SK-N-SH (cell line): ENCODE results near the gene DDX41. TPM values are rescaled to one million over a fixed set of nuclear protein-coding genes. Genes with fewer than 3 reads are reported as not detected.

ENCODE experiments used
- CTCF ChIA-PET: fragments of 300-600, 350-600 bp; formaldehyde crosslinking; extraction: SDS; loops from one replicate; lab custom pipeline; 2021; lab: Yijun Ruan, JAX
- POLR2A ChIA-PET: fragments of 350-600 bp; sonication (Branson Sonifier 250); formaldehyde crosslinking; extraction: SDS; loops from one replicate; lab custom pipeline; 2020; ENCODE audit warnings: antibody characterized with exemption, inconsistent platforms; lab: Yijun Ruan, JAX
- DNase-seq: peaks from one replicate; pipeline ENCODE4 v3.0.0; 2012
- H2AFZ ChIP-seq: fragments of 200-600 bp; sonication (generic); 2 replicates; pipeline ENCODE4 v1.8.1; 2016; ENCODE audit warnings: antibody characterized with exemption, mild to moderate bottlenecking, low read depth
- H3F3A ChIP-seq: fragments of 200-600 bp; sonication (generic); replicated peaks from 2 replicates; pipeline ENCODE3; 2016; ENCODE audit warnings: antibody characterized with exemption, mild to moderate bottlenecking; ENCODE audit not compliant: insufficient read depth
- H3K27ac ChIP-seq, 2 experiments: fragments of 200-500 bp in 1 of 2; fragments of 200-600 bp in 1 of 2; sonication (Bioruptor generic) in 1 of 2; sonication (generic), shearing (Covaris generic) in 1 of 2; 2 replicates each; pipeline versions ENCODE4 v1.5.1 to v1.6.1; 2014 to 2016; ENCODE audit warnings: low read depth in 2 of 2, inconsistent platforms in 1 of 2, low read length in 1 of 2, mild to moderate bottlenecking in 1 of 2, mixed read lengths in 1 of 2
- H3K27me3 ChIP-seq: fragments of 200-600 bp; sonication (generic), shearing (Covaris generic); 2 replicates; pipeline ENCODE4 v1.6.1; 2016; ENCODE audit warnings: mixed run types; ENCODE audit not compliant: insufficient read depth
- H3K36me3 ChIP-seq, 2 experiments: fragments of 200-500 bp in 1 of 2; fragments of 200-600 bp in 1 of 2; sonication (Bioruptor generic) in 1 of 2; sonication (generic) in 1 of 2; replicated peaks in 1 of 2; 2 replicates each; pipeline versions ENCODE3 to v1.5.1; 2014 to 2016; ENCODE audit warnings: low read length in 1 of 2, mild to moderate bottlenecking in 1 of 2; ENCODE audit not compliant: insufficient read depth in 2 of 2, control insufficient read depth in 1 of 2
- H3K4me1 ChIP-seq, 2 experiments: fragments of 200-500 bp in 1 of 2; fragments of 200-600 bp in 1 of 2; sonication (Bioruptor generic) in 1 of 2; sonication (generic), shearing (Covaris generic) in 1 of 2; 2 replicates each; pipeline versions ENCODE4 v1.5.1 to v1.6.1; 2014 to 2016; ENCODE audit warnings: low read depth in 1 of 2, low read length in 1 of 2, mixed run types in 1 of 2; ENCODE audit not compliant: insufficient read depth in 2 of 2, control insufficient read depth in 1 of 2
- H3K4me2 ChIP-seq: fragments of 200-600 bp; sonication (generic), shearing (Covaris generic); 2 replicates; pipeline ENCODE4 v1.6.1; 2017; ENCODE audit warnings: mixed run types
- H3K4me3 ChIP-seq, 2 experiments: fragments of 200-500 bp in 1 of 2; fragments of 200-600 bp in 1 of 2; sonication (Bioruptor generic) in 1 of 2; sonication (generic), shearing (Covaris generic) in 1 of 2; 2 replicates each; pipeline versions ENCODE4 v1.5.1 to v1.8.1; 2014 to 2016; ENCODE audit warnings: low read depth in 2 of 2, inconsistent platforms in 1 of 2, low read length in 1 of 2, mild to moderate bottlenecking in 1 of 2, mixed read lengths in 1 of 2, moderate library complexity in 1 of 2
- H3K79me2 ChIP-seq: fragments of 200-600 bp; sonication (generic); 2 replicates; pipeline ENCODE4 v1.8.1; 2017; ENCODE audit warnings: mild to moderate bottlenecking; ENCODE audit not compliant: insufficient read depth
- H3K9ac ChIP-seq: fragments of 200-600 bp; sonication (generic); 2 replicates; pipeline ENCODE4 v1.6.1; 2017; ENCODE audit warnings: mixed run types
- H3K9me2 ChIP-seq: fragments of 200-600 bp; sonication (generic); 2 replicates; pipeline ENCODE4 v1.6.1; 2017; ENCODE audit warnings: mixed run types
- H3K9me3 ChIP-seq: fragments of 200-600 bp; sonication (generic); 2 replicates; pipeline ENCODE4 v1.6.1; 2017; ENCODE audit warnings: mixed run types, mild to moderate bottlenecking, moderate library complexity
- H4K20me1 ChIP-seq: fragments of 200-600 bp; sonication (generic); 2 replicates; pipeline ENCODE4 v1.6.1; 2017; ENCODE audit warnings: mild to moderate bottlenecking, mixed run types; ENCODE audit not compliant: insufficient read depth
- ELF1 ChIP-seq: IDR thresholded peaks from 2 replicates; pipeline ENCODE4 v1.4.0; 2012
- EP300 ChIP-seq, 2 experiments: IDR thresholded peaks; 2 replicates each; pipeline versions ENCODE4 v1.4.0 to v1.6.1; 2012; ENCODE audit warnings: borderline replicate concordance in 1 of 2, low read depth in 1 of 2, low read length in 1 of 2
- EZH2phosphoT487 ChIP-seq: fragments of 200-600 bp; sonication (generic); IDR thresholded peaks from 2 replicates; pipeline ENCODE4 v1.6.1; 2017; ENCODE audit warnings: low read depth, mixed run types, mild to moderate bottlenecking, antibody characterized with exemption, moderate library complexity, borderline replicate concordance
- FOSL2 ChIP-seq: IDR thresholded peaks from 2 replicates; pipeline ENCODE4 v1.4.0; 2012; ENCODE audit warnings: low read depth, mild to moderate bottlenecking, moderate library complexity, borderline replicate concordance
- FOXJ3 ChIP-seq: sonication (generic); formaldehyde crosslinking; IDR thresholded peaks from 2 replicates; pipeline ENCODE4 v1.5.1; 2020; ENCODE audit warnings: mild to moderate bottlenecking, missing genetic modification reagents
- GABPA ChIP-seq: IDR thresholded peaks from 2 replicates; pipeline ENCODE4 v1.4.0; 2012; ENCODE audit warnings: low read depth, mild to moderate bottlenecking
- GATA2 ChIP-seq: sonication (generic); formaldehyde crosslinking; IDR thresholded peaks from 2 replicates; pipeline ENCODE4 v1.5.0; 2020; ENCODE audit warnings: mild to moderate bottlenecking, missing genetic modification reagents
- JUND ChIP-seq: IDR thresholded peaks from 2 replicates; pipeline ENCODE4 v1.4.0; 2012
- MXI1 ChIP-seq: IDR thresholded peaks from 2 replicates; pipeline ENCODE4 v1.6.1; 2012; ENCODE audit warnings: mild to moderate bottlenecking, low read depth, low read length, improper control_type of control experiment
- NRF1 ChIP-seq: IDR thresholded peaks from 2 replicates; pipeline ENCODE4 v1.6.1; 2012; ENCODE audit warnings: low read depth, mild to moderate bottlenecking, low read length
- RAD21 ChIP-seq: IDR thresholded peaks from 2 replicates; pipeline ENCODE4 v1.6.1; 2012; ENCODE audit warnings: mild to moderate bottlenecking, low read length
- RXRA ChIP-seq: IDR thresholded peaks from 2 replicates; pipeline ENCODE4 v1.4.0; 2012; ENCODE audit warnings: low read depth, mild to moderate bottlenecking, borderline replicate concordance
- SMC3 ChIP-seq: IDR thresholded peaks from 2 replicates; pipeline ENCODE4 v1.6.1; 2012; ENCODE audit warnings: low read depth, low read length, improper control_type of control experiment
- WGBS: methylation state at CpG from one replicate; pipeline ENCODE4 v1.1.6; 2017; ENCODE audit warnings: low lambda C conversion rate; 5-methylcytosine and 5-hydroxymethylcytosine counted together
- polyA plus RNA-seq, 3 experiments: library from polyadenylated mRNA; depleted of rRNA; stranded (reverse); fragments of >200 nt; gene quantifications; 2 replicates each; pipeline ENCODE4 v1.2.3, GENCODE V29; 2012
- TF ChIP-seq, protein P1 (sequence below): IDR thresholded peaks from 2 replicates; pipeline ENCODE4; 2012
- TF ChIP-seq, protein P2 (sequence below): IDR thresholded peaks from 2 replicates; pipeline ENCODE4 v1.4.0; 2012; ENCODE audit warnings: low read depth, borderline replicate concordance
- TF ChIP-seq, protein P3 (sequence below): IDR thresholded peaks from 2 replicates; pipeline ENCODE4 v1.4.0; 2012; ENCODE audit warnings: low read depth
- TF ChIP-seq, protein P4 (sequence below): fragments of 200-600 bp; sonication (generic); IDR thresholded peaks from 2 replicates; pipeline ENCODE4 v1.6.1; 2017; ENCODE audit warnings: antibody characterized with exemption, mild to moderate bottlenecking, moderate library complexity

The DDX41 gene
- polyA plus RNA-seq, 1 of the 3 experiments (the other 2 are of a cell fraction): 176 TPM

DNA sequence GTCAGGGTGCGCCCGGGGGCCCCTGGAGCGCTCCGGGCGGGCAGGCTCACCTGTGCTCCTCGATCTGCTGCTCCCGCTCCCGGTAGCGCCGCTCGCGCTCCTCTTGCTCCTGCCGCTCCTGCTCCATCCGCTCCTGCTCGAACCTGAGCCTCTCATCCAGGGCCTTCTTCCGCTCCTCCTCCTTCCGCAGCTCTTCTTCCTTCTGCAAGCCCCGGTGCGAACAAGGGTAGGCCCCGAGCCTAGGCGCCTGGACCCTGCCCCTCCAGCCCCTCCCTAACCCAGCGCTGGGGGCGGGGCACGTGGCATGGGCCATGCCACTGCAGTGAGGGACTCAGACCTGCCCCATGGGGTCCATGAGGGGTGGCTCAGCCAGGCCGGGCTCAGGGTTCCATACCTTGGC, 49.9 kb downstream of the DDX41 start:
- ChIA-PET POLR2A (interaction anchor here (0.7 kb wide), 1 partner anchor 13 kb away, joined by 3 read pairs; no protein-coding TSS in a partner anchor), CTCF (interaction anchor here (0.7 to 1.7 kb wide), 4 partner anchors 9 to 63 kb away, joined by 3 to 9 read pairs (median 6); no protein-coding TSS in a partner anchor)
- H3K4me3 ChIP-seq: no peak overlapping the region
- no peak overlapping the region for H2AFZ ChIP-seq
- H3K9me3 ChIP-seq: no peaks in the 10 kb centered on the region
- peaks cover 61% of the 10 kb centered on the region for H3K79me2 ChIP-seq
- 99% methylated on average over 24 of the region's 25 CpGs for WGBS
- H3F3A ChIP-seq: peaks cover 25% of the 10 kb centered on the region
- H3K27me3 ChIP-seq: no peaks in the 10 kb centered on the region
- H3K27ac ChIP-seq: no peak overlapping the region
- peaks cover 55% of the 10 kb centered on the region for H4K20me1 ChIP-seq
- H3K4me2 ChIP-seq: no peak overlapping the region
- no peak overlapping the region for H3K9ac ChIP-seq
- no peak for TF ChIP-seq RXRA
- no peak for TF ChIP-seq JUND
- no peak for TF ChIP-seq FOSL2
- no peak for TF ChIP-seq GABPA
- no peak for TF ChIP-seq ELF1
- TF ChIP-seq, protein P1, sequence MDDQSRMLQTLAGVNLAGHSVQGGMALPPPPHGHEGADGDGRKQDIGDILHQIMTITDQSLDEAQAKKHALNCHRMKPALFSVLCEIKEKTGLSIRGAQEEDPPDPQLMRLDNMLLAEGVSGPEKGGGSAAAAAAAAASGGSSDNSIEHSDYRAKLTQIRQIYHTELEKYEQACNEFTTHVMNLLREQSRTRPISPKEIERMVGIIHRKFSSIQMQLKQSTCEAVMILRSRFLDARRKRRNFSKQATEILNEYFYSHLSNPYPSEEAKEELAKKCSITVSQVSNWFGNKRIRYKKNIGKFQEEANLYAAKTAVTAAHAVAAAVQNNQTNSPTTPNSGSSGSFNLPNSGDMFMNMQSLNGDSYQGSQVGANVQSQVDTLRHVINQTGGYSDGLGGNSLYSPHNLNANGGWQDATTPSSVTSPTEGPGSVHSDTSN: no peak
- TF ChIP-seq, protein P2, sequence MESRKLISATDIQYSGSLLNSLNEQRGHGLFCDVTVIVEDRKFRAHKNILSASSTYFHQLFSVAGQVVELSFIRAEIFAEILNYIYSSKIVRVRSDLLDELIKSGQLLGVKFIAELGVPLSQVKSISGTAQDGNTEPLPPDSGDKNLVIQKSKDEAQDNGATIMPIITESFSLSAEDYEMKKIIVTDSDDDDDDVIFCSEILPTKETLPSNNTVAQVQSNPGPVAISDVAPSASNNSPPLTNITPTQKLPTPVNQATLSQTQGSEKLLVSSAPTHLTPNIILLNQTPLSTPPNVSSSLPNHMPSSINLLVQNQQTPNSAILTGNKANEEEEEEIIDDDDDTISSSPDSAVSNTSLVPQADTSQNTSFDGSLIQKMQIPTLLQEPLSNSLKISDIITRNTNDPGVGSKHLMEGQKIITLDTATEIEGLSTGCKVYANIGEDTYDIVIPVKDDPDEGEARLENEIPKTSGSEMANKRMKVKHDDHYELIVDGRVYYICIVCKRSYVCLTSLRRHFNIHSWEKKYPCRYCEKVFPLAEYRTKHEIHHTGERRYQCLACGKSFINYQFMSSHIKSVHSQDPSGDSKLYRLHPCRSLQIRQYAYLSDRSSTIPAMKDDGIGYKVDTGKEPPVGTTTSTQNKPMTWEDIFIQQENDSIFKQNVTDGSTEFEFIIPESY: no peak
- no peak for TF ChIP-seq EZH2phosphoT487
- no peak for TF ChIP-seq EP300 (IDR thresholded peaks at IDR 0.05; ENCODE audit: borderline replicate concordance in 1 of 2, low read depth in 1 of 2, low read length in 1 of 2)
- no peak for TF ChIP-seq FOXJ3 (CRISPR knock-in tag)
- TF ChIP-seq, protein P3, sequence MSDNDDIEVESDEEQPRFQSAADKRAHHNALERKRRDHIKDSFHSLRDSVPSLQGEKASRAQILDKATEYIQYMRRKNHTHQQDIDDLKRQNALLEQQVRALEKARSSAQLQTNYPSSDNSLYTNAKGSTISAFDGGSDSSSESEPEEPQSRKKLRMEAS: no peak
- TF ChIP-seq SMC3: no peak
- TF ChIP-seq MXI1: no peak
- TF ChIP-seq GATA2 (CRISPR knock-in tag): no peak
- TF ChIP-seq, protein P4, sequence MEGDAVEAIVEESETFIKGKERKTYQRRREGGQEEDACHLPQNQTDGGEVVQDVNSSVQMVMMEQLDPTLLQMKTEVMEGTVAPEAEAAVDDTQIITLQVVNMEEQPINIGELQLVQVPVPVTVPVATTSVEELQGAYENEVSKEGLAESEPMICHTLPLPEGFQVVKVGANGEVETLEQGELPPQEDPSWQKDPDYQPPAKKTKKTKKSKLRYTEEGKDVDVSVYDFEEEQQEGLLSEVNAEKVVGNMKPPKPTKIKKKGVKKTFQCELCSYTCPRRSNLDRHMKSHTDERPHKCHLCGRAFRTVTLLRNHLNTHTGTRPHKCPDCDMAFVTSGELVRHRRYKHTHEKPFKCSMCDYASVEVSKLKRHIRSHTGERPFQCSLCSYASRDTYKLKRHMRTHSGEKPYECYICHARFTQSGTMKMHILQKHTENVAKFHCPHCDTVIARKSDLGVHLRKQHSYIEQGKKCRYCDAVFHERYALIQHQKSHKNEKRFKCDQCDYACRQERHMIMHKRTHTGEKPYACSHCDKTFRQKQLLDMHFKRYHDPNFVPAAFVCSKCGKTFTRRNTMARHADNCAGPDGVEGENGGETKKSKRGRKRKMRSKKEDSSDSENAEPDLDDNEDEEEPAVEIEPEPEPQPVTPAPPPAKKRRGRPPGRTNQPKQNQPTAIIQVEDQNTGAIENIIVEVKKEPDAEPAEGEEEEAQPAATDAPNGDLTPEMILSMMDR: no peak
- TF ChIP-seq NRF1: no peak
- TF ChIP-seq RAD21: no peak
- no peaks in the 10 kb centered on the region for H3K9me2 ChIP-seq
- H3K36me3 ChIP-seq: peaks cover 47 to 65% of the 10 kb centered on the region in 2 experiments
- no peak for DNase-seq
- H3K4me1 ChIP-seq: peaks cover 31 to 33% of the 10 kb centered on the region in 2 experiments; a peak in 3 of 4 replicates
